ENCODE data around the gene NECTIN3.

The NECTIN3 gene

DNA sequence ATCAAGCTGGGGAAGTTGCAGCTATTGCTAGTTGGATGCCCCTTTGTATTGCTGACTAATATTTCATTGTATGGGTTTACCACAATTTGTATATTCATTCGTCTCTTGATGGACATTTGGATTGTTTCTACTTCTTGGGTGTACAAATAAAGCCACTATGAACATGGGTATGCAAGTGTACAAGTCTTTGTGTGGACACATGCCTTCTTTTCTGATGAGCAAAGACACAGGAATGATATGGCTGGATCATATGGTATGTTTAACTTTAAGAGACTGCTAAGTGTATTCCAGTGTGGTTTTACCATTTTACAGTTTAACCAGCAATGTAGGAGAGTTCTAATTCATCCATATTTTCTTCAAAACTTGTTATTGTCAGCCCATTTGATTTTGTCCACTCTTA lies 32.2 kb downstream of the NECTIN3 start:
- no peak overlapping the region for H3K4me2 ChIP-seq (ENCODE audit: low read depth, low read length)
- TF ChIP-seq EZH2 (optimal IDR thresholded peaks at IDR 0.05; ENCODE audit: low read depth, low read length) (no peak), EZH2phosphoT487 (IDR thresholded peaks at IDR 0.05; ENCODE audit: low read length) (no peak)
- TF ChIP-seq, protein P1, sequence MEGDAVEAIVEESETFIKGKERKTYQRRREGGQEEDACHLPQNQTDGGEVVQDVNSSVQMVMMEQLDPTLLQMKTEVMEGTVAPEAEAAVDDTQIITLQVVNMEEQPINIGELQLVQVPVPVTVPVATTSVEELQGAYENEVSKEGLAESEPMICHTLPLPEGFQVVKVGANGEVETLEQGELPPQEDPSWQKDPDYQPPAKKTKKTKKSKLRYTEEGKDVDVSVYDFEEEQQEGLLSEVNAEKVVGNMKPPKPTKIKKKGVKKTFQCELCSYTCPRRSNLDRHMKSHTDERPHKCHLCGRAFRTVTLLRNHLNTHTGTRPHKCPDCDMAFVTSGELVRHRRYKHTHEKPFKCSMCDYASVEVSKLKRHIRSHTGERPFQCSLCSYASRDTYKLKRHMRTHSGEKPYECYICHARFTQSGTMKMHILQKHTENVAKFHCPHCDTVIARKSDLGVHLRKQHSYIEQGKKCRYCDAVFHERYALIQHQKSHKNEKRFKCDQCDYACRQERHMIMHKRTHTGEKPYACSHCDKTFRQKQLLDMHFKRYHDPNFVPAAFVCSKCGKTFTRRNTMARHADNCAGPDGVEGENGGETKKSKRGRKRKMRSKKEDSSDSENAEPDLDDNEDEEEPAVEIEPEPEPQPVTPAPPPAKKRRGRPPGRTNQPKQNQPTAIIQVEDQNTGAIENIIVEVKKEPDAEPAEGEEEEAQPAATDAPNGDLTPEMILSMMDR (IDR thresholded peaks at IDR 0.05; ENCODE audit: low read length), result no peak
- DNase-seq, result no peak
- no peak overlapping the region for H3K27ac ChIP-seq (ENCODE audit: low read length)
- H3K36me3 ChIP-seq (replicated peaks; ENCODE audit: insufficient read depth, low read length), result no peaks in the 10 kb centered on the region
- H3K4me1 ChIP-seq (ENCODE audit: low read length), result no peaks in the 10 kb centered on the region
- no peaks in the 10 kb centered on the region for H3K27me3 ChIP-seq (replicated peaks; ENCODE audit: insufficient read depth, low read length)
- no peak overlapping the region for H2AFZ ChIP-seq (ENCODE audit: low read length)
- H3K9me3 ChIP-seq (replicated peaks; ENCODE audit: insufficient read depth, low read length), result no peaks in the 10 kb centered on the region
- H3K4me3 ChIP-seq (ENCODE audit: low read length), result no peak overlapping the region
- H3K79me2 ChIP-seq (ENCODE audit: low read length), result peaks cover 38% of the 10 kb centered on the region
- no peak overlapping the region for H3K9ac ChIP-seq (ENCODE audit: low read length)
- H3F3A ChIP-seq (ENCODE audit: insufficient read depth, low read length), result no peaks in the 10 kb centered on the region
- no peaks in the 10 kb centered on the region for H3K9me2 ChIP-seq (replicated peaks; ENCODE audit: insufficient read depth, low read length)
- no peaks in the 10 kb centered on the region for H4K20me1 ChIP-seq (ENCODE audit: insufficient read depth, low read length)

GRCh38 chr3:111106993-111107661 lies 35.5 kb downstream of the NECTIN3 start:
- Histone ChIP-seq H3K27ac (ENCODE audit: low read length) (no peak overlapping the region), H3K9ac (ENCODE audit: low read length) (no peak overlapping the region), H2AFZ (ENCODE audit: low read length) (no peak overlapping the region), H3K79me2 (ENCODE audit: low read length) (peaks cover 40% of the 10 kb centered on the region), H3K4me1 (ENCODE audit: low read length) (no peaks in the 10 kb centered on the region), H3K9me2 (replicated peaks; ENCODE audit: insufficient read depth, low read length) (no peaks in the 10 kb centered on the region), H3K4me3 (ENCODE audit: low read length) (no peak overlapping the region), H4K20me1 (ENCODE audit: insufficient read depth, low read length) (no peaks in the 10 kb centered on the region), H3F3A (ENCODE audit: insufficient read depth, low read length) (no peaks in the 10 kb centered on the region), H3K36me3 (replicated peaks; ENCODE audit: insufficient read depth, low read length) (no peaks in the 10 kb centered on the region), H3K4me2 (ENCODE audit: low read depth, low read length) (no peak overlapping the region), H3K9me3 (replicated peaks; ENCODE audit: insufficient read depth, low read length) (no peaks in the 10 kb centered on the region), H3K27me3 (replicated peaks; ENCODE audit: insufficient read depth, low read length) (no peaks in the 10 kb centered on the region)
- TF ChIP-seq EZH2 (optimal IDR thresholded peaks at IDR 0.05; ENCODE audit: low read depth, low read length) (no peak), EZH2phosphoT487 (IDR thresholded peaks at IDR 0.05; ENCODE audit: low read length) (no peak)
- TF ChIP-seq, protein P1 (IDR thresholded peaks at IDR 0.05; ENCODE audit: low read length), result no peak
- DNase-seq, result no peak

DNA sequence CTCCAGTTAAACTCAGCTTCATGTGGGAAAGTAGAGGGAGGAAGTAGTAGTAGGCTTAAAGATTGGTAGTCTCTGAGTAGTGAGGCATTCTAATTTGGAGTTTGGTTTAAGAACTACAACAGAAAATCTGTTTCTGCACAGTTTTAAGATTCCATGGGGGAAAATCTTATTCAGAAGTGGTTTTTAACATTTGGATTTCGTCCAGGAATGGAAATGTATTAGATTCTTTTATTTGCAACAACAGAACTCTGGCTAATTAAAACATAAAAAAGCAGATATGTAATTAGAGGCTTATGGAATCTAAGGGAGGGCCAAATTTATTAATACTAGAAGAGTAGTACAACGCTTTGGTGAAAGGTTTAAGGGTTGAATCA lies 36.0 kb downstream of the NECTIN3 start:
- Histone ChIP-seq H3K9me2 (replicated peaks; ENCODE audit: insufficient read depth, low read length) (no peaks in the 10 kb centered on the region), H4K20me1 (ENCODE audit: insufficient read depth, low read length) (no peaks in the 10 kb centered on the region), H3K79me2 (ENCODE audit: low read length) (peaks cover 35% of the 10 kb centered on the region), H3K9me3 (replicated peaks; ENCODE audit: insufficient read depth, low read length) (no peaks in the 10 kb centered on the region), H3K4me3 (ENCODE audit: low read length) (no peak overlapping the region), H3K4me2 (ENCODE audit: low read depth, low read length) (no peak overlapping the region), H2AFZ (ENCODE audit: low read length) (no peak overlapping the region), H3F3A (ENCODE audit: insufficient read depth, low read length) (no peaks in the 10 kb centered on the region), H3K4me1 (ENCODE audit: low read length) (no peaks in the 10 kb centered on the region), H3K9ac (ENCODE audit: low read length) (no peak overlapping the region), H3K27me3 (replicated peaks; ENCODE audit: insufficient read depth, low read length) (no peaks in the 10 kb centered on the region), H3K36me3 (replicated peaks; ENCODE audit: insufficient read depth, low read length) (no peaks in the 10 kb centered on the region), H3K27ac (ENCODE audit: low read length) (no peak overlapping the region)
- TF ChIP-seq EZH2 (optimal IDR thresholded peaks at IDR 0.05; ENCODE audit: low read depth, low read length), result no peak
- TF ChIP-seq, protein P1 (IDR thresholded peaks at IDR 0.05; ENCODE audit: low read length), result no peak
- no peak for TF ChIP-seq EZH2phosphoT487 (IDR thresholded peaks at IDR 0.05; ENCODE audit: low read length)
- DNase-seq, result no peak

All from MM.1S (cell line).